OCI-M1 (cell line): ENCODE data around the gene COL25A1.
A peak's percentile ranks its signal among the peaks of the same experiment; 100 is the strongest.

Source experiments
- DNase-seq: peaks from one replicate; lab custom pipeline; 2025; lab: John Stamatoyannopoulos, UW

COL25A1 gene

GRCh38 chr4:108852691-108853090 is 449.8 kb downstream of the COL25A1 start:
- DNase-seq, result peak; percentile 32

DNA sequence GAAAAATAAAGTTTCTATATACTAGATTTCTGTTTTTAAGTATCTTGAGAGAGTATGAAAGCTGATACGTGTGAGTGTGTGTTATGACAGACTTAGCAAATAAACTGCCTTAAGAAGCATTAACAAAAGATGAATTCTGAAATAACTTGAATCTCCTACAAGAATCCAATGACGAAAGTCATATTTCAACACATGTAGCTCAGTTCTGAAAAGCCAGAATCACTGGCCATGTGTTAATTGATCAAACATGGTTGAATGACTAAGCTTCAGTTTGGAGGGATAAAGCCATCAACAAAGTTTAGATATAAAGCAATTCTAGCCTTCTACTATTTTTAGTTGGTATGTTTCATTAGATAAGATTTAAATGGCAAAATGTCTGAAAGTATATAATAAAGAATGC is 451.1 kb downstream of the COL25A1 start:
- DNase-seq, result peak; percentile 17

GRCh38 chr4:108850219-108850649 is 452.2 kb downstream of the COL25A1 start:
- peak; percentile 56 for DNase-seq

DNA sequence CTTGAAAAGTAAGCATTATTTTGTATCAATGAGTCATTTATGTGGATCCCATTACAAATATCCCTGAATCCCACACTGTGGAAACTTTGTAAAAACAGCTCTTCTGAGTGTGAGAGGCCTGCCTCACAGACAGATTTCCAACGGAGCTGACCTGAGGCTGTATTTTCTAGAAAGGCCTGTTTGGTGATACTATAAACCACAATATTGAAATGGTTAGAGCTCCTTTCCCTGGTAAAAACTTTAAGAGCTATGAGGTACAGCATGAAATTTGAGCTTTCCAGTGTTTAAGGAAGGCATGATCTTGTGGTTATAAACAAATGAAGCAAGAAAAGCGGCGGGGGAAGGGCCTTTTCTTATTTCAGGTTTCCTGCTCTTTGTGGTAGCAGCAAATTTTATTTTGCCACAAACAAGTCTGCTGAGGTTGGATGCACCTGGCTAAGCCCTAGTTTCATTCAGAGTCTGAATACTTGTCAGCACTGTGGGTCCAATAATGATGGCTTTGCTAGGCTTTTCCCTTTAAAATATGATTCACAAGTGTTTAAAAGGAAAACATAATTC is 452.8 kb downstream of the COL25A1 start:
- peak; percentile 86 for DNase-seq

GRCh38 chr4:108846568-108846967 is 455.9 kb downstream of the COL25A1 start:
- DNase-seq, result no peak

- DNase-seq, result no peak
Observed at GRCh38 chr4:108840426-108840975, 462.0 kb downstream of the COL25A1 start.

- DNase-seq, result no peak
Observed at GRCh38 chr4:108839333-108839732, 463.1 kb downstream of the COL25A1 start.

DNA sequence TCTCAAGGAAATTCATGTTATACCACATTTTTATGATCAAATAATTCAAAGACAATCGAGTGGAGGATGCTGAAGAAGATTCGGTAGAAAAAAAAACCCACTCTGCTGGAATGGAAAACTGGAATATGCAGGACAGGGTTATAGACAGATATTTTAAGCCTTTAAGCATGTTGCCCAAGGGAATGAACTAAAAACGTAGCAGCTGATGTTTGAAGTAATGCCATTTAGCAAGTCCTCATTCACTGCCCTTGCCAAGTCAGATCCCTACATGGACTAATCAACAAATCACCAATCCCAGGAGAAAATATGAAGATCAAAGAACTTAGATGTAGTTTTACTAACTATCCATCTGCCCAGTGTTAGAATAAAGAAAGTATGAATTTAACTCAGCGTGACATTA is 464.0 kb downstream of the COL25A1 start:
- no peak for DNase-seq

GRCh38 chr4:108834835-108835384 is 467.5 kb downstream of the COL25A1 start:
- DNase-seq, result peak; percentile 77

- DNase-seq, result peak; percentile 11
Observed at GRCh38 chr4:108834166-108834834, 468.2 kb downstream of the COL25A1 start.

GRCh38 chr4:108833046-108833445 is 469.4 kb downstream of the COL25A1 start:
- peak; percentile 10 for DNase-seq

DNA sequence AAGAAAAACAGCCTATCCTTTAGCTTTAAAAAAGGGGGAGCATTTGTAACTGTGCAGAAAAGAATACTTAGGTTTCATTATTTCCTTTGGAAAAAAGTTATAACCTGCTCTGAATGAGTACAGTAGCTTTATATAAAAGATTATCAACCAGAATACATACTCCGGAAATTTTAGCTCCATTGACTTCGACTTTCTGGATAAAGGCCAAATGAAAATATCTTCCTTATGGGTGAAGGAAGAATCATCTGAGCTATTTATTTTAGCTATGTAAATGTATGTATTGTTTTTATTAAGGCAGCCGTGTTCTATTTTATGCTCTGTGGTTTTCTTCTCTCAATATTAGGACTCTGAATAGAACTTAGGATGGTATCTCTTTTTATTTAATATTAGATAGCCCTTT is 470.6 kb downstream of the COL25A1 start:
- DNase-seq, result no peak

DNA sequence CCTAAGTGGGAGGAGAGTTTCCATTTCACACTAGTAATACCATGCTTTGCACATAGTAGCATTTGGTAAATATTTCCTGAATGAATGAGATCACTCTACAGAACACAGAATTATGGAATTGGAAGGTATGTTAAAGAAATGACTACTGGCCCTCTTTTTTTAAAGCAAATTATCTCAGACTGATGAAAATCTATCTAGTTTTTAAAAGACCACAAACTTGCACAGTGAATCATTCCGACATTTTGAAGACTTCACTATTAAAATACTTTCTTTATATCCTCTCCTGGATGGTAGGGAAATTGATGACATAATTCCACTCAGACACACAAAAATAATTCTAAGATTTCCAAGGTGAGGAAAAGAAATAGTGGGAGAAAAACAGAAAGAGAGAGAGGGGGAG is 471.2 kb downstream of the COL25A1 start:
- DNase-seq, result no peak

- DNase-seq, result peak; percentile 60
Observed at GRCh38 chr4:108830509-108831244, 471.8 kb downstream of the COL25A1 start.

- DNase-seq, result no peak
Observed at GRCh38 chr4:108829966-108830492, 472.4 kb downstream of the COL25A1 start.

DNA sequence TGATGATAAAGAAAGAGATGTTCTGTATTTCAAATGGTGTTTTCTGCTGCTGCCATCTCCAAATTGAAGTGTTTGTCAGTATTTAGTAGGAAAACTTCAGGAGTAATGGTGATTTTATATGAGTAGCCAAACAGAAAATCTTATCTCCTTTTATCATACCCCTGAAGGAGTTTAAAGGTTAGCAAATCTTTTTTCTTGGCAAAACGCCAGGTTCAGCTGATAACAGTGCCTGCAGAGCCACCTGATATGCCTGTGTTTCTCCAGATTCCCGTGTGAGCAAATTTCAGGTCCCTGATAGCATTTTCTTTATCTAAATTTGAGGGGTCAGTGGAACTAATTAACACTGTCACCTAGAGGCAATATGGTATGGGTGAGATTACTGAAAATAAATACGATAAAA is 473.8 kb downstream of the COL25A1 start:
- peak; percentile 28 for DNase-seq

GRCh38 chr4:108825737-108826136 is 476.7 kb downstream of the COL25A1 start:
- DNase-seq, result no peak

DNA sequence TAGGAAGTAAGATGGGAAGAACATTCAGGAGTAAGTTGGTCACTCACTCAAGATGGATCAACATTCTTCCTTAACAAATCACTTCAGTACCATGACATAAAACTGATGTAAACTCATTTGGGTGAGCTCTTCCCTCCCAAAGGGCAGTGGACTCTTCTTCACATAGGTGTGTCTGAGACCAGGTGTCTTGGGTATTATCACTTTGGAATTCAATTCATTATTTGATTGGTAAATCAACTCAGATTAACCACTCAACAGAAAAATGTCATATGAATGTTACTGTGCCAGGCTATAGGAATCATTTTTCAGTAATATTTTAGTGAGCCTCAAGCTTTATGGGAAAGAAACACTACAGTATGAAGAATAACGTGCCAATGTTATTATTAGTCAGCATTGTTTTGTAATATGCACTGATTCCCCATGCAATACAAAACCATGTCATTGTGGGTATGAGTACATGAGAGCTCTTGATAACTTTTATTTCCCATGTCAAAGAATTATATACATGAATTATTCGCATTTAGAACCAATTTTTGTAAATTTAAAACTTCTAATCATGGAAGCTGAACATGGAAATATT is 481.0 kb downstream of the COL25A1 start:
- no peak for DNase-seq

DNA sequence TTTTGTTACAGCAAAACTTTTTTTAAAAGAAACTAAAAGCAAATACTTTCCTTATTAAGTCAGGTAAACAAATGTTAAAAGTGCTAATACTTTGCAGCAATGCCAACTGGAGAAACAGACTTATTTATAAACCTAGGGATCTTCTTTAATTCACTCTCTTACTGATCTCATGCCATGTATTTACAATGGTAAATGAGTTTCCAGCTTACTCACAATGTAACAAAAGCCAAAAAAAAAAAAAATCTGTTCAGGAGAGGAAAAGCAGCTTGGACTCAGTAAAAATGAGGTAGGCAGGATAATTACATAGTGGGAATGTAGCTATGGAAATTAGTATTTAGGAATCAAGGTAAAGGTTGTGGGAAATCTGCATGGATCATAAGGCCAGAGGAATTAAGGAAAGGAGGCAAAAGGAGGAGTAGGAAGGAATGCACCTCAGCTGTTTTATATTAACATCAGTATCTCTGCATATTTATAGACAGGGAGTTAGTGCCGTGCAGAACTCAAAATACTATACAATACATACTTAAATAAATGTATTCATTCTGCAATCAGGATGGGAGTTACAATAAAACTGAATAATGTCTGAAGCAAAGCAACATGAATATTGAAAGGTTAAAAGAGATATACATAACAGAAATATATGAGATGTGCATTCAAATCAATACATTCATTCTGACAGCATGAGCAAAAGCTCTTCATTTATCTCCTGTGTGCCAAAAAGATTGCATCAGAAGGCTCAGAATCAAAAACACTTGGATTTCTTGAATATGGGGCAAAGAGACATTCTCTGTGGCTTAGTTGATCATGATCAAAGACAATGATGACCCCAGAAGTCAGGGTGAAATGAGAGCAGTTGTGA is 481.7 kb downstream of the COL25A1 start:
- DNase-seq, result no peak

- no peak for DNase-seq
Observed at GRCh38 chr4:108814326-108814725, 488.1 kb downstream of the COL25A1 start.

DNA sequence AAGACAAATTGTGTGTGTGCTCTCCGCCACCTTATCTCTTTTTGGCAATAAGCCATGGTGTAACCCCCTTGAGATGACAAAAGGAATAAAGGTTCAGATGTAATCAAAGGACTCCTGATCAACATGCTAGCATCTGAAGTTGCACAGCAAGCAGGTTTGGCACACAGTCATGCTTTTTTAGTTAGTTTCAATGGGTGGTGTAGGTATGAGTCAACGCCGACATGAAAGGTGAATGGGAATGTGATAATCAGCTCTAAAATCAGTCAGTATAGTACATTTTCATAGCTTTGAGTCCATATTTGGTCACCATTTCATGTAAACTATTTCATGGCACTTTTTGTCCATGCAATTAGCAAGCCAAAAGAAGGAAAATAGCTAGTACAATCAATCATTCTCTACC is 489.2 kb downstream of the COL25A1 start:
- no peak for DNase-seq
